ENCODE data around the gene PELI3.

PELI3 gene

GRCh38 chr11:66475349-66476172 is 8.9 kb downstream of the PELI3 start:
- DNase-seq, result no peak

- DNase-seq, result no peak
These were observed 9.6 kb downstream of the PELI3 start for GRCh38 chr11:66476173-66476840.

- no peak for DNase-seq
These were observed 10.1 kb downstream of the PELI3 start for GRCh38 chr11:66476841-66477251.

- no peak for DNase-seq
These were observed 10.8 kb downstream of the PELI3 start for GRCh38 chr11:66477263-66478201.

GRCh38 chr11:66478729-66479393 is 12.2 kb downstream of the PELI3 start:
- DNase-seq, result peak; percentile 41

- peak; percentile 45 for DNase-seq
These were observed 12.8 kb downstream of the PELI3 start for GRCh38 chr11:66479394-66480116.

GRCh38 chr11:66480117-66480938 is 13.6 kb downstream of the PELI3 start, which contains the start of gene DPP3:
Gene DPP3 (plus strand): TSS chr11:66480434. CDS start chr11:66482201, 1,767 bp downstream.
- peak; percentile 99 for DNase-seq

- DNase-seq, result no peak
These were observed 18.2 kb downstream of the PELI3 start for GRCh38 chr11:66484806-66485380.

- DNase-seq, result no peak
These were observed 22.3 kb downstream of the PELI3 start for GRCh38 chr11:66488957-66489356.

- no peak for DNase-seq
These were observed 22.9 kb downstream of the PELI3 start for GRCh38 chr11:66489636-66490035.

GRCh38 chr11:66491315-66491935 is 24.7 kb downstream of the PELI3 start:
- no peak for DNase-seq

GRCh38 chr11:66492161-66492865 is 25.6 kb downstream of the PELI3 start:
- peak; percentile 22 for DNase-seq

GRCh38 chr11:66493130-66493529 is 26.4 kb downstream of the PELI3 start:
- no peak for DNase-seq

GRCh38 chr11:66494458-66494857 is 27.8 kb downstream of the PELI3 start:
- no peak for DNase-seq

- no peak for DNase-seq
These were observed 28.2 kb downstream of the PELI3 start for GRCh38 chr11:66494935-66495334.

GRCh38 chr11:66495401-66495854 is 28.7 kb downstream of the PELI3 start:
- no peak for DNase-seq

- DNase-seq, result no peak
These were observed 30.5 kb downstream of the PELI3 start for GRCh38 chr11:66497206-66497605.

GRCh38 chr11:66498506-66498905 is 31.8 kb downstream of the PELI3 start:
- DNase-seq, result no peak

GRCh38 chr11:66505276-66505816 is 38.6 kb downstream of the PELI3 start:
- no peak for DNase-seq

Measured in hematopoietic multipotent progenitor cell treated with erythropoietin and hydrocortisone succinate and interleukin-3 and kit ligand, for 6 days (in vitro differentiated cells).